Trophoblast cell (in vitro differentiated cells and primary cell): ENCODE data around the gene BPIFB4. TPM values are rescaled to one million over a fixed set of nuclear protein-coding genes. Genes with fewer than 3 reads are reported as not detected.

Source experiments
- DNase-seq, 2 donors: peaks; one replicate each; pipeline ENCODE4 v3.0.0-alpha.2; 2016
- H2AFZ ChIP-seq: 2 replicates; pipeline ENCODE4 v1.6.1; 2013; ENCODE audit warnings: low read length, moderate library complexity, mild to moderate bottlenecking; ENCODE audit not compliant: insufficient read depth, poor library complexity
- H2AK5ac ChIP-seq: 2 replicates; pipeline ENCODE4 v1.6.1; 2013; ENCODE audit warnings: mild to moderate bottlenecking, low read length
- H2BK120ac ChIP-seq: 2 replicates; pipeline ENCODE4 v1.6.1; 2013; ENCODE audit warnings: low read length, mild to moderate bottlenecking, moderate library complexity; ENCODE audit not compliant: insufficient read depth, poor library complexity
- H2BK12ac ChIP-seq: 2 replicates; pipeline ENCODE4 v1.6.1; 2013; ENCODE audit warnings: mild to moderate bottlenecking, low read length, moderate library complexity
- H2BK5ac ChIP-seq: 2 replicates; pipeline ENCODE4 v1.6.1; 2013; ENCODE audit warnings: low read length, low read depth, moderate library complexity, mild to moderate bottlenecking; ENCODE audit not compliant: poor library complexity
- H3K14ac ChIP-seq: 2 replicates; pipeline ENCODE4 v1.6.1; 2013; ENCODE audit warnings: mild to moderate bottlenecking, low read length
- H3K18ac ChIP-seq: 2 replicates; pipeline ENCODE4 v1.6.1; 2013; ENCODE audit warnings: mild to moderate bottlenecking, low read length
- H3K23ac ChIP-seq: 2 replicates; pipeline ENCODE4 v1.6.1; 2013; ENCODE audit warnings: low read length
- H3K27ac ChIP-seq: 2 replicates; pipeline ENCODE4 v1.5.1; 2013; ENCODE audit warnings: low read depth, mild to moderate bottlenecking, inconsistent platforms, low read length, moderate library complexity
- H3K27me3 ChIP-seq: 2 replicates; pipeline ENCODE4 v1.6.1; 2013; ENCODE audit warnings: inconsistent platforms, mild to moderate bottlenecking, low read length, moderate library complexity; ENCODE audit not compliant: insufficient read depth
- H3K36me3 ChIP-seq, 2 experiments: 1 replicate in 1 of 2; 2 replicates in 1 of 2; pipeline ENCODE4 v1.6.1; 2013; ENCODE audit warnings: low read length in 2 of 2, mild to moderate bottlenecking in 2 of 2, moderate library complexity in 1 of 2; ENCODE audit not compliant: insufficient read depth in 2 of 2, control insufficient read depth in 1 of 2
- H3K4ac ChIP-seq: 2 replicates; pipeline ENCODE4 v1.6.1; 2013; ENCODE audit warnings: low read depth, mild to moderate bottlenecking, low read length, moderate library complexity
- H3K4me1 ChIP-seq, 2 experiments: 1 replicate in 1 of 2; 2 replicates in 1 of 2; pipeline ENCODE4 v1.6.1; 2013; ENCODE audit warnings: low read length in 2 of 2, mild to moderate bottlenecking in 2 of 2, moderate library complexity in 1 of 2; ENCODE audit not compliant: insufficient read depth in 2 of 2, control insufficient read depth in 1 of 2
- H3K4me2 ChIP-seq: 2 replicates; pipeline ENCODE4 v1.6.1; 2013; ENCODE audit warnings: inconsistent platforms, mild to moderate bottlenecking, low read length, moderate library complexity
- H3K4me3 ChIP-seq: 2 replicates; pipeline ENCODE4 v1.5.1; 2013; ENCODE audit warnings: mild to moderate bottlenecking, low read depth, low read length, inconsistent platforms
- H3K79me1 ChIP-seq: one replicate; pipeline ENCODE4 v1.6.1; 2013; ENCODE audit warnings: low read length
- H3K79me2 ChIP-seq: 2 replicates; pipeline ENCODE4 v1.6.1; 2013; ENCODE audit warnings: low read length, mild to moderate bottlenecking; ENCODE audit not compliant: control insufficient read depth, insufficient read depth, poor library complexity
- H3K9ac ChIP-seq: 2 replicates; pipeline ENCODE4 v1.6.1; 2013; ENCODE audit warnings: mild to moderate bottlenecking, low read length
- H3K9me3 ChIP-seq: 2 replicates; pipeline ENCODE4 v1.6.1; 2013; ENCODE audit warnings: low read depth, mild to moderate bottlenecking, control low read depth, inconsistent platforms, low read length; ENCODE audit not compliant: insufficient read depth
- H4K12ac ChIP-seq: 2 replicates; pipeline ENCODE4 v1.6.1; 2013; ENCODE audit warnings: low read depth, mild to moderate bottlenecking, low read length, moderate library complexity
- H4K8ac ChIP-seq: 2 replicates; pipeline ENCODE4 v1.6.1; 2013; ENCODE audit warnings: low read depth, mild to moderate bottlenecking, low read length, moderate library complexity
- H4K91ac ChIP-seq: one replicate; pipeline ENCODE4 v1.6.1; 2013; ENCODE audit warnings: low read depth, mild to moderate bottlenecking, low read length, moderate library complexity
- WGBS: extraction: QIAGEN DNeasy Blood & Tissue Kit; methylation state at CpG from one replicate; pipeline ENCODE4 v1.1.7; 2013; ENCODE audit warnings: missing lambda C conversion rate; ENCODE audit not compliant: insufficient read length, insufficient coverage; ENCODE audit errors: extremely low coverage; 5-methylcytosine and 5-hydroxymethylcytosine counted together
- polyA plus RNA-seq: library from polyadenylated mRNA; stranded (reverse); fragments of 200-250 nt; gene quantifications from 2 replicates; pipeline ENCODE4 v1.2.3, GENCODE V29; 2013

Gene BPIFB4
- polyA plus RNA-seq, result not detected in 2 replicates

DNA sequence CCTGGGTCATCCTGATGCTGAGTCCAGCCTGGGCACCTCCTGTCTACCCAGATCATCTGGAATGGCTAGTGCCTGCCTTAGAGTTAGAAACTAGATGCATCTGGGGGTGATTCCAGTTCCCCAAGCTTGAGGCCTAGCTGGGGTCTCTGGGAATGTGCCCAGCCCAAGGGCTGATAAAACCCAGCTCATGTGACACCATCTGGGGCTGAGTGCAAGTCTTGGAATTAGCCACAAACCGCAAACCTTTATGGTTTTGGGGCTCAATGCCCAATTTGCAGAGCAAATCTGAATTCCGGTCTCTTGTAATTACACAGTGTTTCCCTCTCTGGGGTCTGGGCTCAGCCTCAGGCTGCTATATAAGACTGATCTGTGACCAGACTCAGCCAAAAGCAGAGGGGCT is at the start of gene BPIFB4:
TSS of gene BPIFB4 (plus strand) at position 385 of the 400 bp plus-strand sequence. CDS start 1,884 bp downstream, outside the sequence.
- no peak within 1 kb of the TSS for H3K23ac ChIP-seq
- H4K12ac ChIP-seq, result no peak within 1 kb of the TSS
- H2AK5ac ChIP-seq, result no peak within 1 kb of the TSS
- no peak within 1 kb of the TSS for H3K18ac ChIP-seq
- H3K79me2 ChIP-seq, result no peaks in the 10 kb centered on the region
- no CpG with 5 or more reads among the region's 2 CpGs for WGBS
- H3K4me3 ChIP-seq, result no peak within 1 kb of the TSS
- no peak within 1 kb of the TSS for H4K91ac ChIP-seq
- H3K4ac ChIP-seq, result no peak within 1 kb of the TSS
- H3K27ac ChIP-seq, result no peak within 1 kb of the TSS
- H4K8ac ChIP-seq, result no peak within 1 kb of the TSS
- H3K4me1 ChIP-seq, result peaks cover 6 to 9% of the 10 kb centered on the region in 2 experiments
- H3K79me1 ChIP-seq, result no peaks in the 10 kb centered on the region
- H2BK120ac ChIP-seq, result no peak within 1 kb of the TSS
- H3K4me2 ChIP-seq, result no peak within 1 kb of the TSS
- no peak within 1 kb of the TSS for H2BK5ac ChIP-seq
- H3K9ac ChIP-seq, result no peak within 1 kb of the TSS
- H2BK12ac ChIP-seq, result no peak within 1 kb of the TSS
- H3K9me3 ChIP-seq, result peaks cover 3% of the 10 kb centered on the region
- H2AFZ ChIP-seq, result no peak within 1 kb of the TSS
- no peak for DNase-seq
- no peaks in the 10 kb centered on the region for H3K27me3 ChIP-seq
- no peak within 1 kb of the TSS for H3K14ac ChIP-seq
- H3K36me3 ChIP-seq, result no peaks in the 10 kb centered on the region

- Histone ChIP-seq H3K27ac (no peak overlapping the region), H4K91ac (no peak overlapping the region), H3K9me3 (no peaks in the 10 kb centered on the region), H3K9ac (no peak overlapping the region), H3K79me1 (no peaks in the 10 kb centered on the region), H3K18ac (no peak overlapping the region), H2BK5ac (no peak overlapping the region), H2BK12ac (no peak overlapping the region), H3K4me1 (no peaks in the 10 kb centered on the region), H3K4me3 (no peak overlapping the region), H3K27me3 (no peaks in the 10 kb centered on the region), H2AK5ac (no peak overlapping the region), H3K4me2 (no peak overlapping the region), H2BK120ac (no peak overlapping the region), H3K4ac (no peak overlapping the region), H3K36me3 (no peaks in the 10 kb centered on the region), H3K79me2 (no peaks in the 10 kb centered on the region), H3K23ac (no peak overlapping the region), H4K12ac (no peak overlapping the region), H3K14ac (no peak overlapping the region), H4K8ac (no peak overlapping the region), H2AFZ (no peak overlapping the region)
- no peak for DNase-seq
- WGBS, result no CpG with 5 or more reads among the region's 9 CpGs
These were observed 49.4 kb upstream of the BPIFB4 start for GRCh38 chr20:33030076-33030475.

DNA sequence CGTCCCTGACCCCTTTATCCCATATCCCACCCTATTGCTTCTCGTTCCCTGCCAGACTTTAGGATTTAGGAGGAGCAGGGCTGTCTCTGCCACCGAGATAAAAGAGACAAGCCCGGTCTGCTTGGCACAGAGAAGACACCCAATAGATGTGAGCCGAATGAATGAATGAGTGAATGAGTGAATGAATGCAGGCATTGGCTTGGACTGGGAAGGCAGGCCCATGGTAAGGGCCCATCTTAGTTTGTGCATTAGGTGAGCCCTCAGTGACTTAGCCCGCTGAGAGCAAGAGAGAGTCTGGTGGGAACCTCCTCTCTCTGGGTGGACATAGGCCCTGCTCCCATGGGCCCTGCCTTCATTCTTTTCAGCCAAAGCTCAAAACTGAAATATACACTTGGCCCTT is 48.9 kb upstream of the BPIFB4 start:
- Histone ChIP-seq H3K79me1 (no peaks in the 10 kb centered on the region), H2AK5ac (no peak overlapping the region), H2BK12ac (no peak overlapping the region), H2BK5ac (no peak overlapping the region), H3K36me3 (no peaks in the 10 kb centered on the region), H2BK120ac (no peak overlapping the region), H3K27ac (no peak overlapping the region), H4K8ac (no peak overlapping the region), H4K91ac (no peak overlapping the region), H3K79me2 (no peaks in the 10 kb centered on the region), H3K9me3 (no peaks in the 10 kb centered on the region), H2AFZ (no peak overlapping the region), H3K14ac (no peak overlapping the region), H3K27me3 (no peaks in the 10 kb centered on the region), H3K9ac (no peak overlapping the region), H3K4ac (no peak overlapping the region), H4K12ac (no peak overlapping the region), H3K4me3 (no peak overlapping the region), H3K4me2 (no peak overlapping the region), H3K4me1 (no peaks in the 10 kb centered on the region), H3K18ac (no peak overlapping the region), H3K23ac (no peak overlapping the region)
- no CpG with 5 or more reads among the region's 6 CpGs for WGBS
- DNase-seq, result no peak

GRCh38 chr20:33031531-33031930 is 47.9 kb upstream of the BPIFB4 start, which contains the start of gene BPIFB6:
Gene BPIFB6 (plus strand): TSS chr20:33031648. CDS start chr20:33031648, 0 bp downstream.
- no peak within 1 kb of the TSS for H3K9ac ChIP-seq
- H3K79me1 ChIP-seq, result no peaks in the 10 kb centered on the region
- no peak within 1 kb of the TSS for H2BK120ac ChIP-seq
- no peak within 1 kb of the TSS for H2BK5ac ChIP-seq
- H4K91ac ChIP-seq, result no peak within 1 kb of the TSS
- WGBS, result no CpG with 5 or more reads among the region's 10 CpGs
- H2AK5ac ChIP-seq, result no peak within 1 kb of the TSS
- no peak within 1 kb of the TSS for H3K4ac ChIP-seq
- no peak within 1 kb of the TSS for H4K12ac ChIP-seq
- no peak within 1 kb of the TSS for H4K8ac ChIP-seq
- no peak within 1 kb of the TSS for H2BK12ac ChIP-seq
- no peak within 1 kb of the TSS for H3K23ac ChIP-seq
- no peak within 1 kb of the TSS for H3K27ac ChIP-seq
- no peak for DNase-seq
- H3K36me3 ChIP-seq, result no peaks in the 10 kb centered on the region
- no peaks in the 10 kb centered on the region for H3K4me1 ChIP-seq
- H3K79me2 ChIP-seq, result no peaks in the 10 kb centered on the region
- H3K4me2 ChIP-seq, result no peak within 1 kb of the TSS
- no peak within 1 kb of the TSS for H3K18ac ChIP-seq
- H3K4me3 ChIP-seq, result no peak within 1 kb of the TSS
- H3K14ac ChIP-seq, result no peak within 1 kb of the TSS
- H2AFZ ChIP-seq, result no peak within 1 kb of the TSS
- no peaks in the 10 kb centered on the region for H3K27me3 ChIP-seq
- H3K9me3 ChIP-seq, result no peaks in the 10 kb centered on the region
